Measurements from ENCODE around the gene CENPW.

DNA sequence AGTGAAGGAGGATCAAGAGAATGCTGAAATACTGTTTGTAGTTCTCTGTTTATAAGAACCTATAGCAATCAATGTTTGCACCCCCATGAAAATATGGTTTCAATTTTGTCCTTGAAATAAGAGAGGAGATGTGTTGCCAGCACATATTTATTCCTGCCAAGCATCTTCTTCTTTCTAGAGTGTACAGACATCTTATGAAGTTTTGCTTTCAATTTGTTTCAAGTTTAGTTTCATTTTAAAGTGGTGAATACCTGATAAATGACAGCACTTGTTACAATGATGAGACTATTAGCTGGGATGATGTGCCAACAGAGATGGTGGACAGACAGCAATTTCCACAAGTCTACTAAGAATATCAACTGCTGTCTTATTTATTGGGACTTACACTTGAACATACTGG, 39.2 kb upstream of the CENPW start:
- no peak for TF ChIP-seq U2AF1 (optimal IDR thresholded peaks at IDR 0.05; ENCODE audit: low read depth, low read length)
- TF ChIP-seq, protein P1, sequence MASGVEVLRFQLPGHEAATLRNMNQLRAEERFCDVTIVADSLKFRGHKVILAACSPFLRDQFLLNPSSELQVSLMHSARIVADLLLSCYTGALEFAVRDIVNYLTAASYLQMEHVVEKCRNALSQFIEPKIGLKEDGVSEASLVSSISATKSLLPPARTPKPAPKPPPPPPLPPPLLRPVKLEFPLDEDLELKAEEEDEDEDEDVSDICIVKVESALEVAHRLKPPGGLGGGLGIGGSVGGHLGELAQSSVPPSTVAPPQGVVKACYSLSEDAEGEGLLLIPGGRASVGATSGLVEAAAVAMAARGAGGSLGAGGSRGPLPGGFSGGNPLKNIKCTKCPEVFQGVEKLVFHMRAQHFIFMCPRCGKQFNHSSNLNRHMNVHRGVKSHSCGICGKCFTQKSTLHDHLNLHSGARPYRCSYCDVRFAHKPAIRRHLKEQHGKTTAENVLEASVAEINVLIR (CRISPR knock-in tag; IDR thresholded peaks at IDR 0.05), result no peak

Data from K562 (cell line).